SK-N-SH (cell line): Measurements from ENCODE around the gene IFNL1.

Experiments used
- MAX ChIP-seq: IDR thresholded peaks from 2 replicates; pipeline ENCODE4 v1.4.0; 2012; ENCODE audit warnings: low read depth
- TEAD4 ChIP-seq: IDR thresholded peaks from 2 replicates; pipeline ENCODE4 v1.4.0; 2012; ENCODE audit warnings: mild to moderate bottlenecking, borderline replicate concordance; ENCODE audit not compliant: insufficient read depth
- TF ChIP-seq, protein P1 (sequence below): IDR thresholded peaks from 2 replicates; pipeline ENCODE4 v1.6.1; 2012; ENCODE audit warnings: mild to moderate bottlenecking, low read depth, low read length, moderate library complexity

- TF ChIP-seq, protein P1, sequence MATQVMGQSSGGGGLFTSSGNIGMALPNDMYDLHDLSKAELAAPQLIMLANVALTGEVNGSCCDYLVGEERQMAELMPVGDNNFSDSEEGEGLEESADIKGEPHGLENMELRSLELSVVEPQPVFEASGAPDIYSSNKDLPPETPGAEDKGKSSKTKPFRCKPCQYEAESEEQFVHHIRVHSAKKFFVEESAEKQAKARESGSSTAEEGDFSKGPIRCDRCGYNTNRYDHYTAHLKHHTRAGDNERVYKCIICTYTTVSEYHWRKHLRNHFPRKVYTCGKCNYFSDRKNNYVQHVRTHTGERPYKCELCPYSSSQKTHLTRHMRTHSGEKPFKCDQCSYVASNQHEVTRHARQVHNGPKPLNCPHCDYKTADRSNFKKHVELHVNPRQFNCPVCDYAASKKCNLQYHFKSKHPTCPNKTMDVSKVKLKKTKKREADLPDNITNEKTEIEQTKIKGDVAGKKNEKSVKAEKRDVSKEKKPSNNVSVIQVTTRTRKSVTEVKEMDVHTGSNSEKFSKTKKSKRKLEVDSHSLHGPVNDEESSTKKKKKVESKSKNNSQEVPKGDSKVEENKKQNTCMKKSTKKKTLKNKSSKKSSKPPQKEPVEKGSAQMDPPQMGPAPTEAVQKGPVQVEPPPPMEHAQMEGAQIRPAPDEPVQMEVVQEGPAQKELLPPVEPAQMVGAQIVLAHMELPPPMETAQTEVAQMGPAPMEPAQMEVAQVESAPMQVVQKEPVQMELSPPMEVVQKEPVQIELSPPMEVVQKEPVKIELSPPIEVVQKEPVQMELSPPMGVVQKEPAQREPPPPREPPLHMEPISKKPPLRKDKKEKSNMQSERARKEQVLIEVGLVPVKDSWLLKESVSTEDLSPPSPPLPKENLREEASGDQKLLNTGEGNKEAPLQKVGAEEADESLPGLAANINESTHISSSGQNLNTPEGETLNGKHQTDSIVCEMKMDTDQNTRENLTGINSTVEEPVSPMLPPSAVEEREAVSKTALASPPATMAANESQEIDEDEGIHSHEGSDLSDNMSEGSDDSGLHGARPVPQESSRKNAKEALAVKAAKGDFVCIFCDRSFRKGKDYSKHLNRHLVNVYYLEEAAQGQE: no peak
- no peak for TF ChIP-seq TEAD4
- TF ChIP-seq MAX: no peak
These were observed 3.6 kb downstream of the IFNL1 start for GRCh38 chr19:39299832-39300231.
